COLO668 (cell line): ENCODE results near the gene FNDC3B.

Experiments used
- DNase-seq: peaks from one replicate; lab custom pipeline; 2025; ENCODE audit not compliant: unreplicated experiment; lab: John Stamatoyannopoulos, UW

Gene FNDC3B

DNA sequence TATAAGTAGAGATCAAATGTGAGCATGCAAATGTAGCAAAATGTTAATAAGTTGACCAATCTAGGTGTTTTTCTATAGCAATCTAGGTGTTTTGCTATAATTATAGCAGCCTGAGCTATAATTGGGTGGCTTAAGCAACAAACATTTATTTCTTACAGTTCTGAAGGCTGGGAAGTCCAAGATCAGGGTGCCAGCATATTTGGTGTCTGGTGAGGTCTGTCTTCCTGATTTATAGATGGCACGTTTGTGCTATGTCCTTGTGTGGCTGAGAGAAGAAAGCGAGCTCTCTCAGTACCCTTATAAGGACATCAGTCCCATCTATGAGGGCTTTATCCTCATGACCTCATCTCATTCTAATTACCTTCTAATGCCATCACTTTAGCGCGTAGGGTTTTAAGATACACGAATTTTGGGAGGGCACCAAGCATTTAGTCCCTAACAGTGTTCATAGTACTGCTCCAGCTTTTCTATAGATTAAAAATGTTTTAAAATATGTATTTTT lies 237.8 kb downstream of the FNDC3B start:
- no peak for DNase-seq

- no peak for DNase-seq
Observed at GRCh38 chr3:172279191-172279640, 239.8 kb downstream of the FNDC3B start.

DNA sequence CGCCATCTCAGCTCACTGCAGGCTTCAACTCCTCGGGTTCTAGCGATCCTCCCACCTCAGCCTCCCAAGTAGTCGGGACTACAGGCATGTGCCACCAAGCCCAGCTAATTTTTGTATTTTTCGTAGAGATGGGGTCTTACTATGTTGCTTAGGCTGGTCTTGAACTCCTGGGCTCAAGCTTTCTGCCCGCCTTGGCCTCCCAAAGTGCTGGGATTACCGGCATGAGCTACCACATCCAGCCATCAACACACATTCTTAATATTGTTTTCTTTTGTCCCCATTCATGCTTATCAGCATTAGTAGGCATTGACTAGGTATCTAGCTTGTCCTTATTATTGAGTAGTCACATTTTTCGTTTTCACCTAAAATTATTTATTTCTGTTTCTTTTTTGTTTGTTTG lies 240.6 kb downstream of the FNDC3B start:
- no peak for DNase-seq

- DNase-seq, result no peak
Observed at GRCh38 chr3:172280406-172281051, 241.2 kb downstream of the FNDC3B start.

DNA sequence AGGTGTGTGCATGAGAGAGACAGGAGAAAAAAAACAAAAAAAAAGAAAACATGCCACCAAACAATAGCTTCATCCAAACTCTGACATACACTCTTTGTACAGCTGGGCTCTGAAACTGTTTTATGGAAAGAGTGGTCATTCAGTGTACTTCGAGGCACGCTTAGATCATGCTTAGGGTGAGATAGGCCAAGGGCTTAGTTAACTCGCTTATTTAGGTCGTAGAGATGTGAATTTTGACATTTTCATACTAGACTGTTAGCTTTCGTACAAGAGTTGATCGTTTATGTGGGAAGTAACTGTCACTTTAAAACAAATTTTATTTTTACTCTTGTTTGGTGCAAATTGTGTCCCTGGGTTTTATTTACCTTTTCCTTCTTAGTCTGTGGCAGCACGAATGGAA lies 242.5 kb downstream of the FNDC3B start:
- no peak for DNase-seq

GRCh38 chr3:172282850-172283249 lies 243.5 kb downstream of the FNDC3B start:
- no peak for DNase-seq

DNA sequence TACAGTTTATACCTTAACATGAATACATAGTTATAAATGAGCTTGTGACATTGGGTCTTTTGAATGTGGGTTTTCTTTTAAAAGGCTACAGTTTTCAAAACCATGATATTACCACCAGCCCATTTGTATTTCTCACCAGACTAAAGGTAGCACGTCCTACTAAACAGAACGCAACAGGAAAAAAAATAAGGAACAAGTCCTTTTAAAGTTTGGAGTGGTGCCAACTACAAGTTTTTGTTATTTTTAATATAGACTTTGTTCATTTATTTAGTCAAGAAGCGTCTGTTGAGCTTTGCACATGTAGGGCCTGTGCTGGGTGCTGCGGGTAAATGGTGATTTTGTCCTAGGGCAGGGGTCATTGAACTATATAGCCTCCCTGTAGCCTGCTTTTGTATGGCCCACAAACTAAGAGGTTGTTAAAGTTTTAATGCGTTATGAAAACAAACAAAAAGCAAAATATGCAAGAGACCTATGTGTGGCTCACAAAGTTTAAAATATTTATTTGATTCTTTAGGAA lies 244.5 kb downstream of the FNDC3B start:
- no peak for DNase-seq

- DNase-seq, result no peak
Observed at GRCh38 chr3:172285844-172286243, 246.5 kb downstream of the FNDC3B start.

GRCh38 chr3:172286548-172287148 lies 247.3 kb downstream of the FNDC3B start:
- no peak for DNase-seq

GRCh38 chr3:172287937-172288477 lies 248.6 kb downstream of the FNDC3B start:
- DNase-seq, result no peak

- no peak for DNase-seq
Observed at GRCh38 chr3:172288651-172289050, 249.3 kb downstream of the FNDC3B start.

DNA sequence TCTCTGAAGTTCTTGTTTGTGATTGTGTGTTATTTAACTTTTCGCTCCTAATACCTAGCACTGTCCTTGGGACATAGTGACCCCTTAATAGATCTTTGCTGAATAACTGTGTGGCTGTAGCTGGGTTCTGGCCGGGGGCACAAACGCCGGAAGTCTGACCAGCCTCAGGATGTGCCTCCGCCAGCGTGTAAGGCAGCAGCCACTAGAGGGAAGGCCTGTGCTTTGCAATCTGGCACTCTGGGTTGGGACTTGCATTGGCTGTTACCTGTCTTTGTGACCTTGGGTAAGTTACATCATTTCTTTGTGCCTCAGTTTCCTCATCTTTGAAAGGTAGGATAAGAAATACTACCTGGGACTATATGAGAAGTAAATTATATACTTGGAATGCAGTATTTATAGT lies 250.2 kb downstream of the FNDC3B start:
- DNase-seq, result no peak

GRCh38 chr3:172290457-172290856 lies 251.1 kb downstream of the FNDC3B start:
- DNase-seq, result no peak

DNA sequence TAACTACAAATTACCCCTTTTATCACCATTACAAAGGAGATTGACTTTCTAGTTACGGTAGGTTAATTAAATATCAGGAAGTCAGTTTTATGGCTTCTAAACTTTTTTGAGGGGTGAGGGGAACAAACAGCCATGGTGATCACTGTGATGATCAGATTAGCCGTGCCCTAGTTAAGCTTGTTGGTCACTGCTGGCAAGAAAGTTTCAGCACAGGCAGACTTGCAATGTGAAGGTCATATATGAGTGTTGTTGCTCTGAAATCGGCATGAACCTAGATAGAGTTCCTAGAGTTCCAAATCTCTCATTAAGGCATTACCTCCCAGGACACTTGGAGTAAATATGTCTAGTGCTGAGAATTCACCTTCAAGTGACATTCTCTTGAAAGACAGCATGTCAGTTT lies 252.3 kb downstream of the FNDC3B start:
- no peak for DNase-seq

DNA sequence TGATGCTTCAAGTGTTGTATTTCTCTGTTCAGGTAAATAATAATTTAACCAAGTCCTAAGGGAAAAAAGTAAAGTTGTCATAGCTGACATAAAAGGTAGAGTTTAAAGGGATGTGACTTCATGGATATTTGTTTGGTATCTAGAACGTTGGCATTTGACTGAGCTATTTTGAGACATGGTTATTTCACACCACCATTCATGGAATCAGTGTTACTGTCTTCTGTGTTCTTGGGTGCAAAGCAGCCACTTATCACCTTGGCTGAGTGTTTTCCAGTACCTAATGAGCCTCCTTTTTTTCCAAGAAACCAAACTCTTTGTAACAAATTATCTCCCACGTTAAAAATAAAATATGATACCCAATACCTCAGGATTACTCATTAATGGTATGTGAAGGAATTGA lies 253.0 kb downstream of the FNDC3B start:
- no peak for DNase-seq

DNA sequence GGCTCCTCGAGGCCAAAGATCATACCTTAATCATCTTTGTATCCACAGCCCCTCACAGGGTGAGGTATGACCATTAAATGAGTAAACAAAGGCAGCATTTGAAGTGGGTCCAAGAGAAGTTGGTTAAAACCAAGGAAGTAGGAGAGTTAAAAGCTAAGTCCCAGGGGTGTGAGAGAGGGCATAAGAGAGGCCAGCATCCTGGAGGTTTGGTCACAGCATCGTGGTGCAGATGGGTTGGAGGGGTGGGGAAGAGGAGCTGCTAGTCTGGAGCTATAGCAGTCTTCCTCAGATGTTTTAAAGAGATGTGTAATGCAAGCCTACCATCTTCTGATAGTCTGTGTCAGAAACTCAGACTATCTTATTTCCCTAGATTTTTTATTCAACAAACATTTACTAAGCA lies 253.7 kb downstream of the FNDC3B start:
- no peak for DNase-seq

GRCh38 chr3:172294223-172294806 lies 254.9 kb downstream of the FNDC3B start:
- no peak for DNase-seq

DNA sequence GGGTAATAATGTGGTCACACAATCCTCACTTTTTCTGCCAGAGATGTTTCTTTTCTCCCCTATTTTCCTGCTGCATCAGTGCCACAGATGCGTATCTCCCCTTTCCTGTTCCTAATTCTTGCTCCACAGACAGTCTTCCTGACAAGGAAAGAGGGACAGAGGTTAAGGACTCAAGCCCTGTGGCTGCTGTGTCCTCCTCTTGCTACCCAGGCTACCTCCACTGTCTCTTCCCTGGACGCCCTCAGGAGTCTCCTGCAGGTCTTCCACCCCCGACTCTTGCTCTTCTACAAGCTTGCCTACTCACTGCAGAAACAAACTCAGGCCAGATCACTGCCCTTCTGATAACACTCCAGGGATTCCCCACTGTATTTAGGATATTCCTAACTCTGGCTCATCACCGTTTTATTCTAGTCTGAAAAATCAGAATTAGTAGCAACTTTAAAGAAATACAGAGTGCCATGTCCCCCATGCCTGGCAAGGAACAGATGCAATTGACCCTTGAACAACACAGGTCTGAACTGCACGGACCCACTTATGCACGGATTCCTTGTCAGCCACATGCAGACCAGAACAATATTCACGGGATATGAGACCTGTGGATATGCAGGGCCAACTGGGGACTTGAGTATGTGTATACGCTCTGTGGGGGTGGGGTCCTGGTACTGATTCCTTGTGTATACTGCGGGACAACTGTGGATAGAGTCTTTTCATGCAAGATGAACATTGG lies 257.0 kb downstream of the FNDC3B start:
- no peak for DNase-seq

GRCh38 chr3:172296975-172297332 lies 257.6 kb downstream of the FNDC3B start:
- DNase-seq, result no peak

GRCh38 chr3:172298247-172298646 lies 258.9 kb downstream of the FNDC3B start:
- DNase-seq, result no peak

- no peak for DNase-seq
Observed at GRCh38 chr3:172300187-172300586, 260.8 kb downstream of the FNDC3B start.
